NCI-H2107 (cell line): ENCODE results near the gene SETD7.

Experiments used
- DNase-seq: peaks from one replicate; lab custom pipeline; 2025; lab: John Stamatoyannopoulos, UW

SETD7 gene

GRCh38 chr4:139574641-139575040 lies 18.6 kb upstream of the SETD7 start:
- no peak for DNase-seq

- no peak for DNase-seq
Observed at GRCh38 chr4:139568206-139568955, 12.4 kb upstream of the SETD7 start.

GRCh38 chr4:139567159-139567870 lies 11.3 kb upstream of the SETD7 start:
- no peak for DNase-seq

- DNase-seq = no peak
Observed at GRCh38 chr4:139564502-139564901, 8.5 kb upstream of the SETD7 start.

GRCh38 chr4:139563515-139563914 lies 7.5 kb upstream of the SETD7 start:
- DNase-seq = no peak

- DNase-seq = no peak
Observed at GRCh38 chr4:139562839-139563238, 6.8 kb upstream of the SETD7 start.

- no peak for DNase-seq
Observed at GRCh38 chr4:139562067-139562684, 6.2 kb upstream of the SETD7 start.

- no peak for DNase-seq
Observed at GRCh38 chr4:139560406-139561104, 4.5 kb upstream of the SETD7 start.

- no peak for DNase-seq
Observed at GRCh38 chr4:139559687-139560086, 3.7 kb upstream of the SETD7 start.

GRCh38 chr4:139559089-139559479 lies 3.1 kb upstream of the SETD7 start:
- no peak for DNase-seq

- no peak for DNase-seq
Observed at GRCh38 chr4:139558235-139559088, 2.4 kb upstream of the SETD7 start.

GRCh38 chr4:139557556-139558110 lies 1.6 kb upstream of the SETD7 start:
- no peak for DNase-seq

GRCh38 chr4:139556724-139557555 lies 921 bp upstream of the SETD7 start:
- peak; percentile 37 for DNase-seq

- no peak for DNase-seq
Observed at GRCh38 chr4:139555705-139556070, 331 bp downstream of the SETD7 start.

GRCh38 chr4:139554893-139555704 lies 920 bp downstream of the SETD7 start:
- peak; percentile 2 for DNase-seq

GRCh38 chr4:139554642-139554892 lies 1.5 kb downstream of the SETD7 start:
- DNase-seq = no peak

- DNase-seq = no peak
Observed at GRCh38 chr4:139553751-139554641, 2.0 kb downstream of the SETD7 start.

GRCh38 chr4:139552517-139553307 lies 3.3 kb downstream of the SETD7 start:
- no peak for DNase-seq
